Adipocyte (in vitro differentiated cells): Measurements from ENCODE around the gene EGLN1.

Experiments used
- DNase-seq: peaks from one replicate; pipeline ENCODE4 v3.0.0-alpha.2; 2015; ENCODE audit warnings: low read depth
- H3K27me3 ChIP-seq: replicated peaks from 2 replicates; pipeline ENCODE4 v1.7.0; 2013; ENCODE audit warnings: mild to moderate bottlenecking, low read length, moderate library complexity; ENCODE audit not compliant: control insufficient read depth, insufficient read depth
- H3K36me3 ChIP-seq: 2 replicates; pipeline ENCODE4 v1.7.0; 2013; ENCODE audit warnings: low read length, mild to moderate bottlenecking, moderate library complexity; ENCODE audit not compliant: control insufficient read depth, insufficient read depth, severe bottlenecking
- H3K4me1 ChIP-seq: 2 replicates; pipeline ENCODE4 v1.7.0; 2013; ENCODE audit warnings: mild to moderate bottlenecking, low read length, moderate library complexity; ENCODE audit not compliant: control insufficient read depth, insufficient read depth
- H3K4me3 ChIP-seq: 2 replicates; pipeline ENCODE4 v1.7.0; 2013; ENCODE audit warnings: mild to moderate bottlenecking, low read length, moderate library complexity
- H3K9ac ChIP-seq: 2 replicates; pipeline ENCODE4 v1.7.0; 2013; ENCODE audit warnings: mild to moderate bottlenecking, low read length, moderate library complexity
- H3K9me3 ChIP-seq: 2 replicates; pipeline ENCODE4 v1.7.0; 2013; ENCODE audit warnings: mild to moderate bottlenecking, low read length, moderate library complexity; ENCODE audit not compliant: control insufficient read depth

Gene EGLN1

GRCh38 chr1:231411036-231411531 lies 11.0 kb downstream of the EGLN1 start:
- Histone ChIP-seq H3K9me3 (no peaks in the 10 kb centered on the region), H3K4me3 (no peak overlapping the region), H3K4me1 (peaks cover 32% of the 10 kb centered on the region), H3K36me3 (no peaks in the 10 kb centered on the region), H3K27me3 (no peaks in the 10 kb centered on the region), H3K9ac (no peak overlapping the region)
- DNase-seq: no peak

GRCh38 chr1:231410036-231410612 lies 12.0 kb downstream of the EGLN1 start:
- no peaks in the 10 kb centered on the region for H3K27me3 ChIP-seq
- no peak overlapping the region for H3K4me3 ChIP-seq
- no peak for DNase-seq
- H3K9me3 ChIP-seq: no peaks in the 10 kb centered on the region
- H3K9ac ChIP-seq: no peak overlapping the region
- H3K36me3 ChIP-seq: no peaks in the 10 kb centered on the region
- peaks cover 32% of the 10 kb centered on the region for H3K4me1 ChIP-seq

GRCh38 chr1:231408528-231409094 lies 13.5 kb downstream of the EGLN1 start:
- H3K27me3 ChIP-seq: no peaks in the 10 kb centered on the region
- no peak for DNase-seq
- peaks cover 28% of the 10 kb centered on the region for H3K4me1 ChIP-seq
- no peaks in the 10 kb centered on the region for H3K9me3 ChIP-seq
- no peak overlapping the region for H3K4me3 ChIP-seq
- no peak overlapping the region for H3K9ac ChIP-seq
- H3K36me3 ChIP-seq: no peaks in the 10 kb centered on the region

- Histone ChIP-seq H3K9ac (no peak overlapping the region), H3K4me3 (no peak overlapping the region), H3K4me1 (peaks cover 28% of the 10 kb centered on the region), H3K9me3 (no peaks in the 10 kb centered on the region), H3K36me3 (no peaks in the 10 kb centered on the region), H3K27me3 (no peaks in the 10 kb centered on the region)
- DNase-seq: no peak
Measured at GRCh38 chr1:231407547-231408396, 14.3 kb downstream of the EGLN1 start.

GRCh38 chr1:231407049-231407448 lies 15.0 kb downstream of the EGLN1 start:
- Histone ChIP-seq H3K9ac (no peak overlapping the region), H3K4me1 (peaks cover 28% of the 10 kb centered on the region), H3K4me3 (no peak overlapping the region), H3K36me3 (no peaks in the 10 kb centered on the region), H3K27me3 (no peaks in the 10 kb centered on the region), H3K9me3 (no peaks in the 10 kb centered on the region)
- DNase-seq: no peak

- Histone ChIP-seq H3K4me1 (peaks cover 17% of the 10 kb centered on the region), H3K4me3 (no peak overlapping the region), H3K36me3 (no peaks in the 10 kb centered on the region), H3K27me3 (no peaks in the 10 kb centered on the region), H3K9me3 (no peaks in the 10 kb centered on the region), H3K9ac (no peak overlapping the region)
- no peak for DNase-seq
Measured at GRCh38 chr1:231404318-231404717, 17.8 kb downstream of the EGLN1 start.

GRCh38 chr1:231401478-231401877 lies 20.6 kb downstream of the EGLN1 start:
- Histone ChIP-seq H3K27me3 (no peaks in the 10 kb centered on the region), H3K9ac (no peak overlapping the region), H3K4me1 (peaks cover 6% of the 10 kb centered on the region), H3K9me3 (no peaks in the 10 kb centered on the region), H3K36me3 (no peaks in the 10 kb centered on the region), H3K4me3 (no peak overlapping the region)
- no peak for DNase-seq

- H3K36me3 ChIP-seq: no peaks in the 10 kb centered on the region
- peaks cover 19% of the 10 kb centered on the region for H3K4me1 ChIP-seq
- H3K27me3 ChIP-seq: no peaks in the 10 kb centered on the region
- no peaks in the 10 kb centered on the region for H3K9me3 ChIP-seq
- H3K9ac ChIP-seq: no peak overlapping the region
- H3K4me3 ChIP-seq: no peak overlapping the region
- no peak for DNase-seq
Measured at GRCh38 chr1:231397886-231398671, 24.0 kb downstream of the EGLN1 start.

- H3K9ac ChIP-seq: no peak overlapping the region
- DNase-seq: no peak
- H3K4me1 ChIP-seq: peaks cover 19% of the 10 kb centered on the region
- no peaks in the 10 kb centered on the region for H3K9me3 ChIP-seq
- H3K27me3 ChIP-seq: no peaks in the 10 kb centered on the region
- no peaks in the 10 kb centered on the region for H3K36me3 ChIP-seq
- no peak overlapping the region for H3K4me3 ChIP-seq
Measured at GRCh38 chr1:231396643-231397042, 25.4 kb downstream of the EGLN1 start.

- Histone ChIP-seq H3K4me1 (peaks cover 19% of the 10 kb centered on the region), H3K4me3 (peak overlapping the region; percentile 56), H3K36me3 (no peaks in the 10 kb centered on the region), H3K9ac (no peak overlapping the region), H3K9me3 (no peaks in the 10 kb centered on the region), H3K27me3 (no peaks in the 10 kb centered on the region)
- no peak for DNase-seq
Measured at GRCh38 chr1:231395998-231396390, 26.1 kb downstream of the EGLN1 start.
